GM21367 (cell line): ENCODE measurements around the gene PLAC1.

Experiments
- ATAC-seq: cut with Tn5 transposase; IDR thresholded peaks from one replicate; pipeline ENCODE4 v1.9.1; 2021; ENCODE audit not compliant: unreplicated experiment

The PLAC1 gene

GRCh38 chrX:134658002-134658759 lies at the start of gene PLAC1:
TSS of gene PLAC1 (minus strand) at chrX:134658471. CDS start at chrX:134566682, 91,789 bp downstream.
- no peak for ATAC-seq

DNA sequence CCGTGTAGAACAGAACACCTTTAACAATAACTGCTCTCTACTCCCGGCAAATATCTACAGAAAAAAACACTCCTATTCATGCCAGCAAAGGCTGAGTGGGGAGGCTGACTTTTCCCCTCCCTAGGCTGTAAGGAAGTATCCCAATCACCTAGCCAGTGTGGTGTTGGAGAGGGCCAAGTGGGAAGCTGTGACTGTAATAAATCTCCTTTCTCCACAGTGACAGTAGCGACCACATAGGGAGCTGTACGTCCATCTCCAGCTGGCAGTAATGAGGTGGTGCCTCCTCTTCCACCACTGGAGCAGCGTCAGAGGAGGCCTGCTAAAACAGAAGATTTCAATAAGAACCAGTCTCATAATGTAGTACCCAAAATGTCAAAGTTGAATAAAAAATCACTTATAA lies 47.9 kb upstream of the PLAC1 start:
- no peak for ATAC-seq

DNA sequence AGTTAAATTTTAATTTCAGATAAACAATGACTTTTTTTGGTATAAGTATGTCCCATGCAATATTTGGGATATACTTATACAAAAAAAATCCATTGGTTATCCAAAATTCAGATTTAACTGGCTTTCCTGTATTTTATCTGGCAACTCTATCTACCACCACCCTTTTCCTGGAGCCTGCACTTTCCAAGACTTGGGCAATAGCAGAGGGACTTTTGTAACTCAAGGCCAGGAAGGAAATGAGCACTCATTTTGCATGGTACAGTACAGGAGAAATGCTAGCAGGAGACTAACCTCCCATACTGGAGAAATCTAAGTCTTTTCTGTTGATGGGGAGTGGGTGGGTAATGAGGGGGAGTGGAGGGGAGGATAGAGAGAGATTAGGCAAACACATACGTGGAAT lies 37.7 kb upstream of the PLAC1 start:
- no peak for ATAC-seq

DNA sequence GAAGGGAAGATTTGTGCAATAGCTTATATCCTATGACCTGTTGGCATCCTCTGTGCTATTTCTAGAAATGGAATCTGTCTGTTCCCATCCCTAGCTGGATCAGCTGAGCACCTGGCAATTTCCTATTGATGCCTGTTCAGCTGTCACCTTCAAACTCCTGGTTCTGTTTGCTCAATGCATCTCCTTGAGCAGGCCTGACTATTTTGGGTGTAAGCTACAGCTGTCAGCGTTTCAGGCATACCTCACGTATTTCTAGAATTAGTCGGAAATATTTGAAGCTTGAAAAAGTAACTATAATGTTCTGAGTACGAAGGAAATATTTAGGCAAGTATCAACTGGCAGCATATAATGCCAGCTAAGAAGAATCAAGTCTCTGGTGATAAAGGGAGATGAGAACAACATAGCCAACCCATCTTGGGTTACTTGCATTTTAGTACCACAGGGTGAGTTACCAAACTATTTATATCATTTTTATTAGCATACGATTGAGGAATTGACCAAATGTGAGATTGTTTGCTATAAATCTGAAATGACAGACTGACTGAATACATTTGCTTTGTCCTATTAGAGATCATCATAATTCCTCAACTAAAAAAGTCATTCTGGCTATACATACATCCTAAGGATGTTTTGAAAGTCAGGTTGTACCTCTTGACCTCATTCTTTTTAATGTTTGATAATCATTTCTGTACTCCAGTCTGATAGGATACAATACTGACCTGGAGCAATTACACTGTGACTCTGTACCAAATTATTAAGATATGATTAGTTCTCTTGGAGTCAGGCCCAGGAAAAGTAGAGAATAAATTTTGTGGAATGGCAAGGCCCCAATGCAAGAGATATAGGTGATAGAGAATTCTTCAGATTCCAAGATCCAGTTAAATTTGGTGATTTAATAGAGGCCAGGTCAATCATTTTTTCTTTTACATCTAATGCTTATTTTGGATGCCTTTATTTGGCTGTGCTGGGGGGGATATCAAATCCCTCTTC lies 36.4 kb upstream of the PLAC1 start:
- ATAC-seq: no peak

DNA sequence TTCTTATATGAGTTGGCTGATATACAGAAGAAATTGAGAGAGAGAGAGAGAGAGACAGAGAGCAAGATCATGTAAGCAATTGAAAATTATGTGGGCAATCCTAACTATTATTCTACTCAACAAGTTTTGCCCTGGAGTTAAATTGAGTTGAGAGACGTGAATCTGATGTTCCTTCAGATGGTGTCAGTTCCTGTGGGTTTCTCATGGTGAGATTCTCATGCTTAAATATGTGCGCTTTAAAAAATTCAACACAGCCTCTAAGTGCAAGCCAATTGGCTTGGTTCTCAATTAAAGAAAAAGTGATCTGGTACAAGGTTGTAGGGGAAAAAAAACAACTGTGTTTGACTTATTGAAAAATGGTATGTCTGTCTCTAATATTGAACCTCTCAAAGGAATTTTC lies 35.4 kb upstream of the PLAC1 start:
- no peak for ATAC-seq

GRCh38 chrX:134692990-134693389 lies 34.7 kb upstream of the PLAC1 start:
- no peak for ATAC-seq

DNA sequence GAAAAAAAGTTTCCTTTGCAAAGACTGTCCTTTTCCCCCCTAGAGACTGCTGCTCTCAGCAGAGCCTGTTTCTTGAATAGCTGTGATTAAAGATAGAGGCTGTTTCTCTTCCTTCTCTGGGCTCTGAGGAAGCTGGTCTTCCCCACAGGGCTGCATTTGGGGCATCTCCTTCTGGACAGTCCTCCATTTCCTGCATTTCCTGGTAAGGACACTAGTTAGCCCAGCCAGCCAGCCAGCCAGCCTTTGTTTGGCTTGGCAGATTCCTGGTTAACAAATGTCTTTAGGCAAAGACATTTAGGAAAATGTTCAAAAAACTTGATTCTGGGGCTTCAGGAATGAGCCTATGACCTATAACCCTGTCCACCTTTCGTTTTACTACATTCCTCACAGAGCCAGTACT lies 34.0 kb upstream of the PLAC1 start:
- no peak for ATAC-seq

GRCh38 chrX:134691453-134691852 lies 33.2 kb upstream of the PLAC1 start:
- no peak for ATAC-seq

GRCh38 chrX:134688839-134689238 lies 30.6 kb upstream of the PLAC1 start:
- no peak for ATAC-seq

DNA sequence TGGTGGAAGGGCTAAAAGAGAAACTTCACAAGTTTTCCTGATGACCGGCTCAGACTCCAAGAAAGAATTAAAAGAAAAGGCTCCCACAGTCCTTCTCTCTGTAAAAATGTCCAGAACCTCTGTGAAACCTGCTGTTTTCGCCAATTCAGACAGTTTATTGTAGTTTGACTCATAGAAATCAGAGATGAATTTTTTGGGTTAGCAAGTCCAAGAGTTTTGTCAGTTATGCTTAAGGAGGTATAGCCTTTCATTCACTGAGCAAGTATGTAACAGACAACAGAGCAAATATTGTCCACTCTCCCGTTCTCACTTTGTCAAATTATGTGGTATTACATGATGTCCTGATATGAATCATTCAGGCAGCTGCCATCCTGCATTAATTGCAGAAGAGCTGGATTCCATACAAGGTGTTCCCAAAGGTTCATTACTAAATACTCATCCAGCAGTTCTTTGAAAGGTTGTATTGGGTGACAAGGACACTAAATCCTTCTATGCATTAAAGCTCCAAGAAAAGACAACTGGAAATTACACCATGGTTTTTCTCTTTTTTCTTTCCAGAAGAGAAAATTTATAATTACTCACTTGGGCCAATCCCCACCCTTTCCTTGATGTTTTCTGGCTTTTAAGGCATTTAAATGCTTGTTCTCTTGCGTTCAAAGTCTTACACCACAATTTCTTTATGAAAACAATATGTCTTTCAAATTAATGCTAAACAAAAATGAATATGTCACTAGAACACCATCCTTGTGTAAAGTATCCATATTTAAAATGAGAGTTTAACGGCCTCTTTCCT lies 30.0 kb upstream of the PLAC1 start:
- ATAC-seq: no peak

DNA sequence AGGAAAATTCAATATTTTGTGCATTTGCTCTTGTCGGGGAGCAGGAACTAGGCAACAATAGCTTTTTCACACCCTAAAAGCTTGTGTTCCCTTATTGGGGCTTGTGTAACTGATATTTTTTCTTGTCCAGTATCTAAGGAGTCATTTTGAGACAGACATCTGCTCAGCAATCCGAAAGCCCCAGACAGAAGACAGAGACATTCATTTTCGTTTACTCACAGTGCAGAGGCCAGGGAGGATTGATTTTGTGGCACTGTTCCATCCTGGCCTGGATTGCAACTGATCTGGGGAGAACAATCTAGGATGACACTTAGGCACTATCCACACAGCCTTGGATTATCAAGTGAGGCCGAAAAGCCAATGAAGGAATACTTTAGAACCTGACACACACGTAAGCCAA lies 27.4 kb upstream of the PLAC1 start:
- no peak for ATAC-seq

- no peak for ATAC-seq
These were observed 26.7 kb upstream of the PLAC1 start for GRCh38 chrX:134684956-134685355.

DNA sequence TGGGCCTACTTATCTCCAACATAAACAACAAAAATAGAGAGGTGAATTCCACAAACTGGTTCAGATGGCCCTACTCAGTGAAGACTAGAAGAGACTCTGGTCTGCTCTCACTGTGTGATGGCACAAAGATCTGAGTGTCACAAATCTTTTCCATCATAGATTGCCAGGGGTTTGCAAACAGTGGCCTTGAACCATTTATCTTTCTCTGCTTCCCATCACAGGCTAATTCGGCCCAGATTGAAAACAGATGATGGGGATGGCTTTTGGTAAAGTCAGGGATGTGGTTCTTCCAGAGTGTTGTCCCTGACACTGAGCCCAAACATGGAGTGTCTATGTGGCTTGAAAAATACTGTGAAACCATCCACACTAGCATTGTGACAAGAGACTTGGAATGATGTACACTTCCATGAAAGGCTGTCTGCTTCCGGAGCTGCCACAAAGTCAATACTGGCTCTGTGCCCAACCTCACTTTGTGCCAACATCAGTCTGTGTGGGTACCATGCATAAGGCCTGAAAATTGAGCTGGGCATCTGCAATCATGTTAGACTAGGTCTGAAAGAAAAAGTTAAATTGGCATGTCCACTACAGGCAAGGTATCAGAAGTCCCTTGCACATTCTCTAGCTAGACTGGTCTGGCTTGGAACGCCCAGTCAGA lies 25.2 kb upstream of the PLAC1 start:
- ATAC-seq: no peak

GRCh38 chrX:134682081-134682480 lies 23.8 kb upstream of the PLAC1 start:
- no peak for ATAC-seq

DNA sequence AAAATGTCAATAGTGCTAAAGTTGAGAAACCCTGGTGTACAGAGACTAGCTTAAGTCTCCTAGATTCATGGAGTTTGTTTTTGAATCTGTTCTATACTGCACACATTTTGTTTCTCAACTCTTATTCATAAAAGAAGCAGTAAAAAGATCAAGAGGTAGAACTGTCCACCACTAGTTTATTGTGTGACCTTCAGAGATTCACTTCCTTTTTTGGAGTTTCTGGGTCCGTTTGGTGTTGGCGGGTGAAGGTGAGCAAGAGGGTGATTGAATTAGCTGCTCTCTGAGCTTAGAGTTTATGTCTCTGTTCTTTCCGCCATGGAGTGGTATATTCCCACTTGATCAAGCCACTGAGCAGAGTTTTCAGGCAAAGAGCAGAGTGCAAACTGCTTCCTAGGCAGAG lies 21.4 kb upstream of the PLAC1 start:
- ATAC-seq: no peak

DNA sequence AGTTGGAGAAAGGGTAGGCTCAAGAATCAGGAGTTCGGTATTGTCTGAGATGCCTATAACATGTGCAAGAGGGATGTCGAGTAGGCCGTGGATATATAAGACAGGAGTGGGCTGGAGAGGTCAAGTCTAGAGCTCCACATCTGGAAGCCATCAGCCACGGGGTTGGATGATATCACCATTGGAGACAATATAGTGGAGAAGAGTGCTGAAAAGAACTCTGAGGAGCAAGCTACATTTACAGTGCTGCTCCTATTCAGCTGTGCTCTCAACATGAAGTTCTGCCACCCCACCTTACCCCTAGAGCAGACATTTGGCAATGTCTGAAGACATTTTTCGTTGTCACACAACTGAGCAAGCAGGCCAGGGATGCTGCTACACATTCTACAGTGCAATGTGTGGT lies 20.9 kb upstream of the PLAC1 start:
- ATAC-seq: no peak

GRCh38 chrX:134677332-134677731 lies 19.1 kb upstream of the PLAC1 start:
- ATAC-seq: no peak

DNA sequence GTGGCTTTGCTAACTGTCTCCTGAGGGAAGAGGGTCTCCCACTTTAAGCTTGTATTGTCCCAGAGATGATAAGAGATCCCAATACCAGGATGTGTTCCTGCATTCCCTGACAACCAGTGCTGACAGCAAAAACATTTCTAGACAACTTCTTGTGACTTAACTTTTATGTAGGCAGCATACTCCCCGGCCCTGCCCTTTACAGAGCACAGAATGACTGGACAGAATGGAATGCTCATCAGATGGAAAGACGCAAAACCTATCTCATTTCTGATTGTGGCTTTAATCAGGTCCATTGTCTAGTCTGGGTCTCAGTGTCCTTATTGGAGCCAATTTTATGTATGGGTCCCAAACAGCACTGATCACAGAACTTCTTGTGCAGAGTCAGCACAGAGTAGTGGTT lies 18.2 kb upstream of the PLAC1 start:
- ATAC-seq: no peak

DNA sequence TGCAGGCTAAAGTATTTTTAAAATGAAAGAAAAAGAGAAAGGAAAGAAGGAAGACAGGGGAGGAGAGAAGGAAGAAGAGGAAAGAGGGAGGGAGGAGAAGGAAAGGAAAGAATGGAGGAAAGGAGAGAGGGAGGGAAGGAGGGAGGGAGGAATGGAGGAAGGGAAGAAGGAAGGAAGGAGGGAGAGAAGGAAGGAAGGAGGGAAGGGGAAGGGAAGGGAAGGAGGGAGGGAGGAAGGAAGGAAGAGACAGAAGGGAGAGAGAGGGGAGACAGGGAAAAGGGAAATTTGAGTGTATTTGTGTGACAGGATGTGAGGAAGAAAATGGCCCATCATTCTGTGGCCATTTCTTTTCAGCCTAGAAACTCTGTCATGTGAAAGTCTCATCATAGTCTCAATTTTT lies 14.9 kb upstream of the PLAC1 start:
- ATAC-seq: no peak

GRCh38 chrX:134672101-134672500 lies 13.8 kb upstream of the PLAC1 start:
- ATAC-seq: no peak

GRCh38 chrX:134671294-134671693 lies 13.0 kb upstream of the PLAC1 start:
- ATAC-seq: no peak
